NOMO-1 treated with DMSO at 0.1 percent for 48 hours (cell line): ENCODE data around the gene ARID3C.

Experiments
- DNase-seq: peaks from one replicate; lab custom pipeline; 2025; ENCODE audit not compliant: unreplicated experiment; lab: John Stamatoyannopoulos, UW

The ARID3C gene

GRCh38 chr9:34579104-34579807, 49.6 kb downstream of the ARID3C start:
- no peak for DNase-seq

- DNase-seq, result no peak
These were observed 50.4 kb downstream of the ARID3C start for GRCh38 chr9:34578241-34579103.

GRCh38 chr9:34577400-34578240, 51.2 kb downstream of the ARID3C start:
- DNase-seq, result no peak

GRCh38 chr9:34576597-34577399, 52.1 kb downstream of the ARID3C start:
- DNase-seq, result no peak

- no peak for DNase-seq
These were observed 52.8 kb downstream of the ARID3C start for GRCh38 chr9:34575862-34576596.

- no peak for DNase-seq
These were observed 53.6 kb downstream of the ARID3C start for GRCh38 chr9:34575241-34575640.

GRCh38 chr9:34574571-34574970, 54.3 kb downstream of the ARID3C start:
- DNase-seq, result no peak

GRCh38 chr9:34573599-34574325, 55.1 kb downstream of the ARID3C start:
- no peak for DNase-seq

- DNase-seq, result no peak
These were observed 56.2 kb downstream of the ARID3C start for GRCh38 chr9:34572628-34573027.

- no peak for DNase-seq
These were observed 56.8 kb downstream of the ARID3C start for GRCh38 chr9:34572092-34572491.

GRCh38 chr9:34571481-34571810, 57.4 kb downstream of the ARID3C start:
- no peak for DNase-seq
